HG03060 (cell line): ENCODE results near the gene PGGT1B.

Source experiments
- ATAC-seq: cut with Tn5 transposase; IDR thresholded peaks from one replicate; pipeline ENCODE4 v1.9.1; 2021; ENCODE audit warnings: low read depth, moderate number of reproducible peaks; ENCODE audit not compliant: unreplicated experiment

Gene PGGT1B

DNA sequence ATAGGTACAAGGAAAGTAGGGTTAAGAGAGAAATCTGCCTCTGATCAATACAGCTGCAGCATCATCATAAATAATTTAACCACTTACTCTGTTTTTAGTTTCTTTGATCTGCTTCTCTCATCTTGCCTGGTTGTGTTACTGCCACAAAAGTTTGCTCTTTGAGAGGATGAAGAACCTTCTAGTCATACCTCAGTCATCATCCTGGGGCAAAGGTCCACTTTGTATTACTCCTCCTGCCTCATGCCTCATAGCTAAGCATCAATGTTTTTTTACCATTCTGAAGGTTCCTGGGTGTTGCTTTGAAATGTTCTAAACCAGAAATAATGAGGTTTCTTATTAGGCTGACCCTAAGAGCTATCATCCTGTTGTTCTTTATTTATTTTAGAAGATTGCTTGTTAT lies 75.9 kb downstream of the PGGT1B start:
- ATAC-seq = no peak

DNA sequence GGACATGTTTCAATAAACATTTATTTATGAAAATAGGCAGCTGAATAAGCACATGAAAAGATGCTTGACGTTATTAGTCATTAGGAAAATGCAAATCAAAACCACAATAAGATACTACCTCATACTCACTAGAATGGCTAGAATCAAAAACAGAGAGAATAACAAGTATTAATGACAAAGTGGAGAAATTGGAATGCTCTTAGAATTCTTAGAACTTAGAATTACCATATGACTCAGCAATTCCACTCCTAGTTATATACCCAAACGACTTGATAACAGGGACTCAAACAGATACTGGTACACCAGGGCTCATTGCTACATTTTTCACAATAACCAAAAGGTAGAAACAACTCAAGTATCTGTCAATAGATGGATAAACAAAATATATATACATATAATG lies 77.9 kb downstream of the PGGT1B start:
- ATAC-seq = no peak

DNA sequence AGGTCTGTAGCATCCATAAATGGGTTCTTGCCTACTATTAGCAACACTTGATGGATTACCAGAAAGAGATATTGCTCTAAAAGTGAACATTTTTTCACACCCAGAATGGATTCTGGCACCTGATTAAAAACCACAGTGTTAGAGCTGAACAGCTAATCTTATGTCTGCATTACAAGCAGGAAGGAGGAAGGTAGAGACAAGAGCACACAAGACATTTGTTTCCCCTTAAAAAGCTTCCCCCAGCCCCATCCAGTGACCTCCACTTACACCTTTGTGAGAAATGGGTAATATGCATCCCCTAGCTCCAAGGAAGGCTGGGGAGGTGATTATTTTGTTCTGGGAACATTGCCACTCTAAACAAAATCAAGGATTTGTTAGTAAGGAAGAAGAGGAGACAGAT lies 80.9 kb downstream of the PGGT1B start:
- no peak for ATAC-seq

DNA sequence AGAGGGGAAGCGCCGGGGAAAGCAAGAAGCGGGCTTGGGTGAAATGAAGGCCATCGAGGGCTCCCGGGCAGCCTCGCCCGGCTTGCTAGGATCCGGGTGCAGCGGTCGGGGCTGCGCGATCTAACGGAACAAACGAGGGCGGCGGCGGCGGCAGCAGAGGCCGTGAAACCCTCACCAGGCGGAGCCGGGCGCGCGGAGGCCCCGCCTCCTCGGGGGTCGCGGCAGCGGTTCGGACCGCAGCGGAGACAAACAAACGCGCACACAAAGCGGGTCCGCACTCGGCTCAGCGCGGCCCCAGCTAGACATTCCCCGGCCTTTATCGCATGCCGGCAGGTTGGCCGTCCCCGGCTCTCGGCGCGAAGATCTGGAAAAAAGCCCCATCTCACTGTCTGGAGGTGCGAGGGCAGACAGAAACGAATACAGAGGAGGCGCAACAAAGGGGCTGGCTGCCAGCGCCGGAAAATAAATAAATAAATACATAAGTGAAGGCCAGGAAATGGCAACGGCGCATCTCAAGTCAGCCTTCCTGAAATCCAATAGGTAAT lies 82.4 kb downstream of the PGGT1B start:
- ATAC-seq = no peak

DNA sequence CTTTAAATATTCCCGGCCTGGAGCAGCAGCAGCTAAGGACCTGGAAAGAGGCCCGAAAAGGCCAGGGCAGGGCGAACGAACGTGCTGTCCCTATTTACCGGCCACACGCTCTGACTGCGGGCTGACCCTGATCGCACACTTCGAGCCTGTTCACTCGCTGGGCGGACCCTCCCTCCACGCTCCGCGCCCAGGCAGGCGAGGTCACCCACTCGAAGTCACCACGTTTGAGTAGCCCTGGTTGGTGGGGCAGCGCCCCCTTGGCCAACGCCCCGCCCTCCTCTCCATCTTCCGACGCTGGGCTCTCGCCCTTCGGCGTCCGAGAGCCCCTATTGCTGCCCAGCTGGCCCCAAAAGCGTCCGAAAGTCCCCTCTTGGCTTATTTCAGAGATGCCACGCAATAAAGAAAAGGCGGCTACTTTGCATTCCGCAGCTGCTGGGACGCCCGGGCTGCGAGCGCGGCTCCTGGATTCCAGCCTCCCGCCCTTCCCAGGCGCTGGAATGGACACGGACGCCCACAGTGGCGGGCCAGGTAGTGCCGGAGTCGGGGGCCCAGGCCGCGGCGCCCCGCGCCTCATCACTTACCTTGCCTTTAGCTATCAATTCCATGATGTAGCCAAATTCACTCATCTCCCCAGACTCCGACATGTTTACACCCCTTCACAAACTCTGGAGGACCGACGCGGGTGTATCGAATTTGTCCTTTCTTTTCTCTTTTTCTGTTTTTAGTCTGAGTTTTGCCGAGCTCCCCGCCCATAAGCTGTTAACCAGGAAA lies 83.1 kb downstream of the PGGT1B start:
- no peak for ATAC-seq

DNA sequence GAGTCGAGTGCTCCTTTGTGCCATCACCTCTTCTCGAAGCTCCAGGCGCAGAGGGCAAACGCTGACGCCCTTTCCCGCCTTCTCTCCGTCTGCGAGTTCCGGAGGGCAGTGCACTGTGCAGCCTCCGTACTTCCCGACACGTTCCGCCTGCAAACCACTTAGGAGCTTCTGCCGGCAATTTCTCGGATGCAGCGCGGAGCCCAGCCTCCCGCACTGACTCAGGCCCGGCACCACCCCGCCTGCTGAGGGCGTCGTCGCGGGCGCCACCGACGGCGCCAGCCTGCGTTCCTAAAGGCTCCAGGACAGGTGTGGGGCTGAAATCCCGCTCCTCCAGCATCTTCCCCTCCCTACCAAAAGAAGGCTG lies 83.7 kb downstream of the PGGT1B start:
- no peak for ATAC-seq

DNA sequence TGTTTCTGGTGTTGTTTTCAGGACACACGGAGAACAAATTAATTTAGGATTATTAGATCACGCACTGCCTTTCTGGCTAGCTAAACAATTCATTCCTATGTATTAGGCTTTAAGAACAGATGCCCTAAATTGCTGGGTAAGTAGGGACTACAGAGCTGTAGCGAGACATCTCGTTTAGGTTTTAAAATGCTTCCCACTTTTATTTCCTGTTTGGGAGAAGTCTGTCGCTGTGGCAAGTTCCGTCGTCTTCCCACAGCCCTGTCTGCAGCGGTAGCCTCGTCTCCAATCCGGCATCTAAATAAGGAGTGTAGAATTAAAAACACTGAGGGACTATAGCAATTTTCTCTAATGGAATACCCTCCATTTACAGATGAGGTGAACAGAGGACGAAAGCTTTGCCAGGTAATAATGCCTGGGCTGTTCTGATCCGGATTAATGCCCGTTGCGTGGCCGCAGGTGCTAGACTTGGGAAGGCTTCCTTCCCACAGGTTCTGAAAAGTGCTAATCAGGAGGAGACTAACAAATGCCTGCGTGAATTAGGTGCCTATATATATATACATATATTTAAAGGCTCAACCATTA lies 91.7 kb downstream of the PGGT1B start:
- ATAC-seq = no peak

DNA sequence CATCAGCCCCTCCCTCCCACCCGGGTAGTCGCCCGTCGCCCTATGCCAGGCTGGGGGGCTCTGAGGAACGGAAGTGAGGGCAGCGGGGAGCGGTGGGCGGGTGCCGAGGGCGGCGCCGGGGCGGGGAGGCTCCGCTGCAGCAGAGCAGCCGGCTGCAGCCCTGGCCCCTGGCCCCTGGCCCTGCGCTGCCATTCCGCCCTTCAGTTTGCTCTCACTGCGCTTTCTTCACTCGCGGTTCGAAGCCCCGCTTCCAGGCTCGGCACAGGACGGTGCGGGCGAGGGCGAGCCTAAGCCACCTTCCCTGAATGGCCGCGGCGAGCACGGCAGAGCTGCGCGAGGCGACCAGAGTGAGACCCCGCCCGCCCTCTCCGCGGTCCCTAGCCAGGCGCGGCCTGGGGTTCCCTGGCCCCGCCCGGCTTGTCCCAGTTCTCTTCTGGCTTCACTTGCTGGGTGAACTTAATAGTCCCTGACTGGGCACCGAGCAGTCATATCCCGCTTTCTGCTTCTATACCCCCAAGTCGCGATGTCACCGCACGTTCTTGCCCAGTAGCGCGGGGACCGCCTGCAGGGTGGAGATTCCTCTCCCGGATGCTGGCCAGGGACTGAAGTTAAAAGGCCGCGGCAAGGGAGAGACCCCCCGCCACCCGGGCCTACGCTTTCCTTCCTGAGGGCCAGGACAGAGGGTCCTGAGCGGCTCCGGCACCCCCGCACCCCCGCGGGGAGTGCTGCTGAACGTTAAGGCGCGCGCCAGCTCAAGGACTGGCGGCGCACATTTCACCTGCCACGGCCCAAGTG lies 92.3 kb downstream of the PGGT1B start:
- peak; percentile 18 for ATAC-seq

DNA sequence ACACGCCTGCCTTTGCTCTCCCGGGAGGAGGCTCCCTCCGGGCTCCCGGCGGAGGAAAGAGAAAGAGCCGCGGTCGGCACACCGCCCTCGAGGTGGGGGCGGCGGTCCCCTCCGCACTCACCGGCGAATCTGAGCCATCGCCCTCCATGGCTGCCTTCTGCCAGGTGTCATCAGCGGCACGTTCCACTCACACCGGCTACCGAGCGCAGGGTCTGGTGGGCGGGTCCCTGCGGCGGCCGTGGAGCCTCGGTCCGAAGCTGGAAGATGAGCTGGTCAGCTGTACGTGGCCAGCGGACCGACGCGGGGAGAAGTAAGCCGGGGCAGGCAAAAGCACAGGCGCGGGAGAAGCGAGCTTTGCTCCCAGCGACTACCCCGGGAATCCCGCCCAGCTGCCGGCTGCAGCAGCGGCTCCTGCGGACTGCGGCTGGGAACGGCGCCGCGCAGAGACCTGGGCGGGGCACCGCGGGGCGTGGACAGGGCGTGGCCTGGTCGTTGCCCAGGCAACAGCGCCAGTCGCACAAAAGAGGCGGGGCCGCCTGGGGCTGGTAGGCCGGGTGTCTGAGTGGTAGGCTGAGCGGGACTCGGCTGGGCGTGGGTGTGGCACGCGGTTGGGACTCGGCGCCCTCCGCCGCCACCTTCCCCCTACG lies 93.1 kb downstream of the PGGT1B start, which contains the start of gene TRIM36:
TRIM36 (minus strand) TSS at position 422 of the 647 bp plus-strand sequence; CDS start at position 148, 274 bp downstream.
- peak; percentile 85 for ATAC-seq

DNA sequence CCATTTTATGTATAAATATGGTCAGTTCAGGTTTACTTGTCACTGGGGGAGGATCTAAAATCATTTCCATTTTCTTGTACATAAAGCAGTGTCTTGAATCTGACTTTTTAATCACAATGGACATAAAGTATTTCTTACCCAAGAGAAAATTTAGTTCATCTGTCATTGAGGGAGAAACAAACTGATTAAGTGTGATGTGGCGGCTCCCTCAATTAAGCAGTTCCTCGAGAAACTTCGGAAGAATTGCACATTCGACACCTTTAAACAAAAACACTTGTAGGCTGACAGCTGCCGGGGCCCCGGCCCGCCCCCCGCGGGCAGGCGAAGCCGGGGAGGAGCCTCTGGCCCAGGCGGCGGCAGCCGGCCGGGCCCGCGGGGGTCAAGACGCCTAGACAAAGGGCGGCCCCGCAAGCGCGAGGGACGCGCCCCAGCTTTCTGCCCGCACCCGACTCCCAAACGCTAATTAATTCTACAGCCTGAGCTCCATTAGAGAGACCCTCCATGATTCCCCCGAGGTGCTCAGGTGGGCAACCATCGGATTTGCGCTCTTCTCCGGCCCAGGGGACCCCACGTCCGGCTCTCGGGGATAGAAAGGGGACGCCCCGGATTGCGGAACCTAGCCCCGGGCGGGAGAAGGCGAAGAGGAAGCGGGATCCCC lies 93.7 kb downstream of the PGGT1B start:
- ATAC-seq = no peak

DNA sequence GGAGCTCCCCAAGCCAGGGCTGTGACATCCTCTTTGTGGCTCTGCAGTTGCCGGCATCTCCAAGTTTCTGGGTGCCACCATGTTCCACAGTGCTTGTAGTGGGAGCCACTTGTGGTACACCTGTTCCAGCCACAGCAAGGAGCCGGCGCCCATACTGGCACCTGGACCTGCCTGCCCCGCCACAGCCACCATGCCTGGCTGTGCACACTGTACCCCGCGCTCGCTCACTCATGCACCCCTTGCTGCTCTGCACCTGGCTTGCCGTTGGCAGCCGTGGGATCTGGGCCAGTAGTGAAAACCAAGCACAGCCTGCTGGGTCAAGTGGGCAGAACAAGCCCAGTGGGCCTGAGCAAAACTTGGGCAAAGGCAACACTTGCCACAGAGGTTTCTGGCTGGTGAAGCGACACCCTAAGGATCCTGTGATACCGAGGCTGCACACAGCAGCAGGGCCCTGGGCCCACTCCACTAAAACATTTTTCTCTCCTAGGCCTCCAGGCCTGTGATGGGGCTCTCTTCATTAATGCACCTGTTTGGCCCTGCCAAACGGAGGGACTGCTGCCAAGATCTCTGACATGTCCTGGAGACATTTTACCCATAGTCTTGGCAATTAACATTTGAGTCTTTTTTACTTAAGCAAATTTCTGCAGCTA lies 95.8 kb downstream of the PGGT1B start:
- no peak for ATAC-seq

DNA sequence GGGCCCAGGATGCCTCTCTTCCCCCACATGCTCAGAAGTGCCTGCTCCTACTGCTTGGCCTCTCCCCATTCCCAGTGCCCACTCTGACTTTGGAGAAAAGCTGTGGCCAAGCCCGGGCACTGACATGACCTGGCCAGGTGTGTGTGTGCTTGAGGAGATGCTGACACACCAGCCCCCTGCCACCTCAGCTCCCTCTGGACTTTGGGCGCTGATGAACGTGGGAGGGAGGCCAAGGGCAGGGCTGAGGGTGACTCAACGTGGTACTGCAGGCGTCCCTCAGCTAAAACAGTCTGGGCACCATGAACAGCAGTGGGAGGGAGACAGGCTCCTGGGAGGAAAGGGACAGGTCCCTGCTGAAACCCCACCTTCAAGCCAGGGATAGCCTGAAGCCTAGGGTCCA lies 96.9 kb downstream of the PGGT1B start:
- no peak for ATAC-seq

DNA sequence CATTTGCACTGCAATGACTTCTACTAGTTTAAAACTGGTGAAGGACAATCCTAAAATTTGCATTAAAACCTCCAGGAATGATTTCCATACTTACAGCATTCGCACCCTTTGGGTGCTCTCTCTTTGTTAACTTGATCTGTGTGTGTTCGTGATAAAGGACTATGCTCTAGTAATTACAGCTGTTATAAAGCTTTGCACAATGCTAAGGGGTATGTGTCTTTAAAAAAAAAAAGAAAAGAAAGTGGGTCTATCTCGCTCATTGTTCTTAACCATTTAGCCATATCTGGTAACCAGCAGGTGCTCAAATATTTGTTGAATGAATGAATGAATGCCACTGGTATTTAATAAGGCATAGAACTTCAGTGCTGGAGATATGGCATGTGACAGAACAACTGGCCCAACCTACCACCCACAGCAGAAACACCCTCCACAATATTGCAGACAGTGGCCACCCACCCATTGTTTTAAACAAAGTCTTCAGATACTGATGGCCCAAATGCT lies 101.7 kb downstream of the PGGT1B start:
- ATAC-seq = no peak
